Gastroesophageal sphincter (tissue), 2 donors: ENCODE measurements around the gene CHSY3.

Experiments used
- EP300 ChIP-seq: sonication (generic); formaldehyde crosslinking; IDR thresholded peaks from one replicate; pipeline ENCODE4 v1.6.1; 2017; ENCODE audit warnings: antibody characterized with exemption, mild to moderate bottlenecking
- POLR2AphosphoS5 ChIP-seq: sonication (generic); formaldehyde crosslinking; IDR thresholded peaks from one replicate; pipeline ENCODE4 v1.6.1; 2017; ENCODE audit warnings: antibody characterized with exemption

GRCh38 chr5:130043834-130044233, 139.6 kb downstream of the CHSY3 start:
- TF ChIP-seq POLR2AphosphoS5: no peak
- TF ChIP-seq EP300: no peak
